CD4-positive, alpha-beta memory T cell (primary cell): ENCODE measurements around the gene PNLIP. TPM values are rescaled to one million over a fixed set of nuclear protein-coding genes. Genes with fewer than 3 reads are reported as not detected.

Experiments
- CTCF ChIA-PET: fragments of 350-600 bp; sonication (Branson Sonifier 250); formaldehyde crosslinking; loops from one replicate; lab custom pipeline; 2021; ENCODE audit warnings: inconsistent platforms; ENCODE audit not compliant: partially characterized antibody; lab: Charles Lee
- POLR2A ChIA-PET: fragments of 350-600 bp; sonication (Branson Sonifier 250); formaldehyde crosslinking; loops from one replicate; lab custom pipeline; 2021; ENCODE audit not compliant: partially characterized antibody; lab: Charles Lee
- DNase-seq, 5 donors: peaks; one replicate each; pipeline versions ENCODE4 v3.0.0 to v3.0.0-alpha.2; 2020 to 2022; ENCODE audit warnings: mixed read lengths in 1 of 5
- H3K27ac ChIP-seq: one replicate; pipeline ENCODE4 v1.7.0; 2013; ENCODE audit warnings: low read depth, low read length
- H3K27me3 ChIP-seq: 2 replicates; pipeline ENCODE4 v1.7.0; 2013; ENCODE audit warnings: mild to moderate bottlenecking, low read length, moderate library complexity; ENCODE audit not compliant: insufficient read depth
- H3K36me3 ChIP-seq: 2 replicates; pipeline ENCODE4 v1.7.0; 2013; ENCODE audit warnings: mild to moderate bottlenecking, low read length, moderate library complexity; ENCODE audit not compliant: insufficient read depth
- H3K4me1 ChIP-seq: 2 replicates; pipeline ENCODE4 v1.7.0; 2013; ENCODE audit warnings: mild to moderate bottlenecking, low read length, moderate library complexity; ENCODE audit not compliant: insufficient read depth
- H3K4me3 ChIP-seq, 2 donors: one replicate each; pipeline ENCODE4 v1.7.0; 2013; ENCODE audit warnings: low read length in 2 of 2, mild to moderate bottlenecking in 1 of 2
- H3K9me3 ChIP-seq, 2 donors: one replicate each; pipeline ENCODE4 v1.7.0; 2013; ENCODE audit warnings: low read length in 2 of 2, control low read depth in 1 of 2; ENCODE audit not compliant: control insufficient read depth in 1 of 2
- H3K27ac Mint-ChIP-seq, 7 donors: one replicate each; pipeline ENCODE4 v1.8.0; 2020 to 2021; ENCODE audit warnings: mixed read lengths in 7 of 7, mild to moderate bottlenecking in 6 of 7, inconsistent platforms in 3 of 7, moderate library complexity in 3 of 7
- H3K27me3 Mint-ChIP-seq, 2 donors: one replicate each; pipeline ENCODE4 v1.8.0; 2020 to 2021; ENCODE audit warnings: mixed read lengths in 2 of 2
- H3K36me3 Mint-ChIP-seq, 2 donors: one replicate each; pipeline ENCODE4 v1.8.0; 2020 to 2021; ENCODE audit warnings: mixed read lengths in 2 of 2, inconsistent platforms in 1 of 2, mild to moderate bottlenecking in 1 of 2
- H3K4me1 Mint-ChIP-seq, 4 donors: one replicate each; pipeline ENCODE4 v1.8.0; 2020 to 2021; ENCODE audit warnings: mixed read lengths in 4 of 4, mild to moderate bottlenecking in 1 of 4
- H3K4me3 Mint-ChIP-seq, 8 donors: one replicate each; pipeline ENCODE4 v1.8.0; 2020 to 2021; ENCODE audit warnings: mixed read lengths in 8 of 8, mild to moderate bottlenecking in 7 of 8, moderate library complexity in 6 of 8, inconsistent platforms in 3 of 8
- H3K9me3 Mint-ChIP-seq, 8 donors: one replicate each; pipeline ENCODE4 v1.8.0; 2020 to 2021; ENCODE audit warnings: mixed read lengths in 8 of 8, mild to moderate bottlenecking in 5 of 8, inconsistent platforms in 3 of 8, moderate library complexity in 1 of 8
- intact Hi-C: fragments of 100-400 bp; cut with micrococcal nuclease; formaldehyde crosslinking; loops from one replicate; pipeline ENCODE4 v1.15.1; 2023
- polyA plus RNA-seq, 2 donors: library from polyadenylated mRNA; unstranded; fragments of 300-500 nt; fragmentation: Illumina TruSeq; gene quantifications; one replicate each; pipeline ENCODE4 v1.2.3, GENCODE V29; 2021
- total RNA-seq, 2 experiments: library from RNA; stranded (reverse); gene quantifications; one replicate each; pipeline ENCODE4 v1.2.3, GENCODE V29; 2021

The PNLIP gene
- total and polyA plus RNA-seq, 4 experiments from 2014 or later = not detected

DNA sequence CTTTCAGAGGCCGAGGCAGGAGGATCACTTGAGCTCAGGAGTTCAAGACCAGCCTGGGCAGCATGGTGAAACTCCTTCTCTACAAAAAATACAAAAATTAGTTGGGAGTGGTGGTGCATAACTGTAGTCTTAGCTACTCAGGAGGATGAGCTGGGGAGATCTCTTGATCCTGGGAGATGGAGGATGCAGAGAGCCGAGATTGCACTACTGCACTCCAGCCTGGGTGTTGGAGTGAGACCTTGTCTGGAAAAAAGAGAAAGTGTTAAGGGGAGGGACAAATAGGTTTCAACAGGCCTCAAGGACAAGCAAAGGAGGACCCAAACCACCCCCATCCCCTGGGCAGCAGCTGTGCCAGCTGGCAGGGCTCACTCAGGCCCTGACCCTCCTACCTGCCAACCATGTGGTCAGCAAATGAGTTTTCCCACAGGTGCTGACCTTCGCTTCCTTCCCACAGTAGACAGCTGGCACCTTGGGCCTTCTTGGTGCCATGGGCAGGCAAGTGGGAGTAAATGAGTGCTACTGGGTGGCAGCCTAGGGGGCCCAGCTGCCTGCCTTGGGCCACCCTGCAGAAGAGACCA is 69.6 kb downstream of the PNLIP start:
- Histone ChIP-seq H3K36me3 (no peaks in the 10 kb centered on the region), H3K4me1 (no peaks in the 10 kb centered on the region), H3K27ac (no peak overlapping the region), H3K4me3 (no peak overlapping the region), H3K9me3 (no peaks in the 10 kb centered on the region), H3K27me3 (no peaks in the 10 kb centered on the region)
- POLR2A ChIA-PET = no interaction called here
- no peaks in the 10 kb centered on the region for H3K36me3 Mint-ChIP-seq
- H3K9me3 Mint-ChIP-seq = peaks cover 0 to 3% (median 0%) of the 10 kb centered on the region in 8 donors
- H3K4me3 Mint-ChIP-seq = no peak overlapping the region
- peaks cover 0 to 3% of the 10 kb centered on the region in 2 donors for H3K27me3 Mint-ChIP-seq
- H3K27ac Mint-ChIP-seq = no peak overlapping the region
- intact Hi-C loops = no loop called here
- H3K4me1 Mint-ChIP-seq = no peaks in the 10 kb centered on the region
- no peak for DNase-seq
- CTCF ChIA-PET = no interaction called here

Other genes with a start within 250 kb of the PNLIP start
- not detected for gene CCDC172, start 221.5 kb upstream of the PNLIP start, total RNA-seq
- gene CCDC172, start 221.5 kb upstream of the PNLIP start, polyA plus RNA-seq = not detected
- gene PNLIPRP3, start 118.1 kb upstream of the PNLIP start, total RNA-seq = not detected
- gene PNLIPRP3, start 118.1 kb upstream of the PNLIP start, polyA plus RNA-seq = not detected
- not detected for gene PNLIPRP1, start 45.0 kb downstream of the PNLIP start, total RNA-seq
- gene PNLIPRP1, start 45.0 kb downstream of the PNLIP start, polyA plus RNA-seq = not detected
- not detected for gene PNLIPRP2, start 75.0 kb downstream of the PNLIP start, total RNA-seq
- gene PNLIPRP2, start 75.0 kb downstream of the PNLIP start, polyA plus RNA-seq = not detected
- under 1 TPM; 0.36 to 0.64 TPM for gene HSPA12A, start 196.6 kb downstream of the PNLIP start, total RNA-seq
- under 1 TPM in 1 of 2 donors, not detected in 1; 0.14 TPM for gene HSPA12A, start 196.6 kb downstream of the PNLIP start, polyA plus RNA-seq